ENCODE measurements around the gene TMEM132D. TPM values are rescaled to one million over a fixed set of nuclear protein-coding genes. Genes with fewer than 3 reads are reported as not detected.

The TMEM132D gene
- polyA plus RNA-seq, 1 experiment: not detected

DNA sequence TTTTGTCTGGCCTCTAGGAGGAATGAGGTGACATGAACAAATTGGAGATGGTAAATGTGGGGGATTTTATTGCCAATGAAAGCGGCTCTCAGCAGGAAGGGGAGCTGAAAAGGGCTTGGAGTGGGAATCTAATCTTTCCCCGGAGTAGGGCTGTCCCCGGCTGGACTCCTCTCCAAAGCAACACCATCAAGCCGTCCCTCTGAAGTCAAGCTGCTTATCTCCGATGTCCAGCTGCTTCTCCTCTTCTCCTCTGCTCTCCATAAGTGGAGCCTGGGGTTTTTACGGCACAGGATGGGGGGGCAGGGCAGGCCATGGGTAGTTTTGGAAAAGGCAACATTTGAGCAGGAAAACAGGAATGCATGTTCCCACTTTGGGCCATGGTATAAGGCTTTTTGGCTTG is 113.5 kb downstream of the TMEM132D start:
- H3K27ac ChIP-seq (ENCODE audit: low read depth, low read length): no peak overlapping the region
- DNase-seq (ENCODE audit: low read depth, low spot score): no peak
- POLR2A ChIA-PET: no interaction called here
- no peaks in the 10 kb centered on the region for H3K27me3 ChIP-seq (ENCODE audit: control insufficient read depth, insufficient read depth, low read length)
- H3K9me3 ChIP-seq (ENCODE audit: control insufficient read depth, insufficient read depth, low read length): peaks cover 54% of the 10 kb centered on the region
- TF ChIP-seq, protein P1, sequence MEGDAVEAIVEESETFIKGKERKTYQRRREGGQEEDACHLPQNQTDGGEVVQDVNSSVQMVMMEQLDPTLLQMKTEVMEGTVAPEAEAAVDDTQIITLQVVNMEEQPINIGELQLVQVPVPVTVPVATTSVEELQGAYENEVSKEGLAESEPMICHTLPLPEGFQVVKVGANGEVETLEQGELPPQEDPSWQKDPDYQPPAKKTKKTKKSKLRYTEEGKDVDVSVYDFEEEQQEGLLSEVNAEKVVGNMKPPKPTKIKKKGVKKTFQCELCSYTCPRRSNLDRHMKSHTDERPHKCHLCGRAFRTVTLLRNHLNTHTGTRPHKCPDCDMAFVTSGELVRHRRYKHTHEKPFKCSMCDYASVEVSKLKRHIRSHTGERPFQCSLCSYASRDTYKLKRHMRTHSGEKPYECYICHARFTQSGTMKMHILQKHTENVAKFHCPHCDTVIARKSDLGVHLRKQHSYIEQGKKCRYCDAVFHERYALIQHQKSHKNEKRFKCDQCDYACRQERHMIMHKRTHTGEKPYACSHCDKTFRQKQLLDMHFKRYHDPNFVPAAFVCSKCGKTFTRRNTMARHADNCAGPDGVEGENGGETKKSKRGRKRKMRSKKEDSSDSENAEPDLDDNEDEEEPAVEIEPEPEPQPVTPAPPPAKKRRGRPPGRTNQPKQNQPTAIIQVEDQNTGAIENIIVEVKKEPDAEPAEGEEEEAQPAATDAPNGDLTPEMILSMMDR (IDR thresholded peaks at IDR 0.05; ENCODE audit: low read depth, low read length): no peak
- CTCF ChIA-PET: no interaction called here
- no peak overlapping the region for H3K4me3 ChIP-seq (ENCODE audit: low read depth, low read length)

DNA sequence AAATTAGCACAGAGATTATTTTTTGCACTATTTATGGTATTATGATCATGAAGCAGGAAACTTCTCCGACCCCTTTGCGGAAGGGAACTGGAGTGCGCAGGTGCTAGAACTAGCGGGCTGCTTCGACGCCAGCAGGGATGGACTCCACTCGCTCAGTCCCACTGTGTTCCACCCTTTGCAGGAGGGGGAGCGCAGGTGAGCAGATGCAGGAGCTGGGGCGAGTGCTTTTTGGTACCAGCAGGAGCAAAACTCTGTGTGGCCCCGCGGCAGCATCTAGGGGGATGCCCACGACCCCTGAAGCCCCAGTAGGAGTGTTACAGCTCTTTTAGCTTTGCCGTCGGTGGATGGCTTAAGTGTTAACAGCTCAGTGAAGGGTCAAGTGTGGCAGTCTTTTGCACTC is 113.9 kb downstream of the TMEM132D start:
- Histone ChIP-seq H3K27me3 (ENCODE audit: control insufficient read depth, insufficient read depth, low read length) (no peaks in the 10 kb centered on the region), H3K4me3 (ENCODE audit: low read depth, low read length) (no peak overlapping the region), H3K9me3 (ENCODE audit: control insufficient read depth, insufficient read depth, low read length) (peaks cover 53% of the 10 kb centered on the region), H3K27ac (ENCODE audit: low read depth, low read length) (no peak overlapping the region)
- no peak for DNase-seq (ENCODE audit: low read depth, low spot score)
- CTCF ChIA-PET: no interaction called here
- TF ChIP-seq, protein P1 (IDR thresholded peaks at IDR 0.05; ENCODE audit: low read depth, low read length): no peak
- POLR2A ChIA-PET: no interaction called here

DNA sequence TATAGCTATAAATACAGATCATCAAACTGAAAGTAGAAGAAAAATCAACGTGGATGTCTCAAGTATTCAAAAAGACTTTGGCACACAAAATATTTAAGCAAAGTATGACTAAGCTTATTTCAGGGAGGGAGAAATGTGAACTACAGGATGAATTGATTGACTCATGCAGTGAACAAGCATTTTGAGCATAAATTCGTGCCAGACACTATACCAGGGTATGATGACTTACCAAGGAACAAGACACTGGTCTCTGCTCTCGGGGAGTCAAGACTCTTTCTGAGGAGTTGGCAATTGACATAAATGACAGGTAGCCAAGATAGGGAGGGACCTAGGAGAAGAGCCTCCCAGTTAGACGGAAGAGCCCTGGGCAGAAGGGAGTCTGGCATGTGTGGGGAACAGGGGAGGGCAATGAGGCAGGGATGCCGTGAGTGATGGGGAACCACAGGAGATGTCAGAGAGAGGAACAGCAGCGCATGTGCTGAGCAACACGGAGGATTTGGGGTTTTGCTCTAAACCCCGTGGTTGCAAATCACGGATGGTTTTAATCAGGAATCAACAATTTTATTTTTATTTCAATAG is 115.2 kb downstream of the TMEM132D start:
- DNase-seq (ENCODE audit: low read depth, low spot score): no peak
- Histone ChIP-seq H3K4me3 (ENCODE audit: low read depth, low read length) (no peak overlapping the region), H3K9me3 (ENCODE audit: control insufficient read depth, insufficient read depth, low read length) (peaks cover 55% of the 10 kb centered on the region), H3K27me3 (ENCODE audit: control insufficient read depth, insufficient read depth, low read length) (no peaks in the 10 kb centered on the region), H3K27ac (ENCODE audit: low read depth, low read length) (no peak overlapping the region)
- TF ChIP-seq, protein P1 (IDR thresholded peaks at IDR 0.05; ENCODE audit: low read depth, low read length): no peak
- ChIA-PET CTCF (no interaction called here), POLR2A (no interaction called here)

DNA sequence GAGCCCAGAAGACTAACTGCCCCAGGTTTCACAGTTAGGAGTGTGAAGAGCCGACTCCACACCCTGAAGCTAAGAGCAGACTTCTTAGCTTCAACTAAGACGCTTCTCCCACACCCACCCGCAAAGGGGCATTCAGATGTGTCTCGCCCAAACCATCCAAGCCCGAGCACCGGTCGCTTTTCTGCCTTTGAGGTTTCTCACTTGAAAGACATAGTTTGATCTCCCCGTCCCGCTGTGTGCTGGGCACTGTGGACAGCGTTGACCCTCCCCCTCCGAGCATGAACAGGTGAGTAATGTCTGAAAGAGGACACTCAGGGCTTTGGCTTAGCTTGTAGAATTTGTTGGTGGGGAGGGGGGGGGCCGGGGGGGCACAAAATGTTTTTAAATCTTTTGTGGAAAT is 123.8 kb downstream of the TMEM132D start:
- Histone ChIP-seq H3K4me3 (ENCODE audit: low read depth, low read length) (no peak overlapping the region), H3K27ac (ENCODE audit: low read depth, low read length) (no peak overlapping the region), H3K27me3 (ENCODE audit: control insufficient read depth, insufficient read depth, low read length) (no peaks in the 10 kb centered on the region), H3K9me3 (ENCODE audit: control insufficient read depth, insufficient read depth, low read length) (peaks cover 37% of the 10 kb centered on the region)
- no peak for DNase-seq (ENCODE audit: low read depth, low spot score)
- CTCF ChIA-PET: no interaction called here
- POLR2A ChIA-PET: no interaction called here
- TF ChIP-seq, protein P1 (IDR thresholded peaks at IDR 0.05; ENCODE audit: low read depth, low read length): no peak

DNA sequence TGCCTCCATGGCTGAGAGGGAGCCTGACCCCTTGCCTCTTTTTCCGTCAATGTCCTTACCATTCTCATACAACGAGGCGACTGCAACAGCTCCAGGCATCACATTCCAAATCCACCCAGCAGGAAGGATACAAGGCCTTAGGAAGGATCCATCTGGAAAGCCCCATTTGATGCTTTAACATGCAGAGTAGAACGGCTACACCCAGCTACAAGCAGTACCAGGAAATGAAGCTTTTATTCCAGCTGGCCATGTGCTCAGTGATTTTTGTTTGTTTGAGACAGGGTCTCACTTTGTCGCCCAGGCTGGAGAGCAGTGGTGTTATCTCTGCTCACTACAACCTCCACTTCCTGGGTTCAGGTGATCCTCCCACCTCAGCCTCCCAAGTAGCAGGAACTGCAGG is 124.8 kb downstream of the TMEM132D start:
- CTCF ChIA-PET: no interaction called here
- TF ChIP-seq, protein P1 (IDR thresholded peaks at IDR 0.05; ENCODE audit: low read depth, low read length): no peak

More for the DNA sequence above, 124.8 kb downstream of the TMEM132D start:
- H3K9me3 ChIP-seq (ENCODE audit: control insufficient read depth, insufficient read depth, low read length): peaks cover 33% of the 10 kb centered on the region; the same call in 1 of the 2 replicates
- DNase-seq (ENCODE audit: low read depth, low spot score): no peak
- no peak overlapping the region for H3K4me3 ChIP-seq (ENCODE audit: low read depth, low read length)
- H3K27ac ChIP-seq (ENCODE audit: low read depth, low read length): no peak overlapping the region
- H3K27me3 ChIP-seq (ENCODE audit: control insufficient read depth, insufficient read depth, low read length): no peaks in the 10 kb centered on the region
- POLR2A ChIA-PET: no interaction called here

All from AG04450 (cell line).